Heart left ventricle (tissue), 16 donors: ENCODE measurements around the gene KIAA1671. TPM values are rescaled to one million over a fixed set of nuclear protein-coding genes. Genes with fewer than 3 reads are reported as not detected.
A peak's percentile ranks its signal among the peaks of the same experiment; 100 is the strongest.

Source experiments
- ATAC-seq, 4 donors: fragments of 200-7000 bp; cut with Tn5 transposase; one replicate each; pipeline ENCODE4 v1.9.1; 2020 to 2022; ENCODE audit warnings: moderate library complexity in 4 of 4, mild to moderate bottlenecking in 3 of 4, moderate number of reproducible peaks in 1 of 4
- DNase-seq, 5 donors: peaks; one replicate each; pipeline ENCODE4 v3.0.0-alpha.2; 2020
- H3K27ac ChIP-seq, 12 donors: fragments of 200-600 bp; sonication (generic) in 4 of 12; one replicate each; pipeline versions ENCODE4 v1.5.0 to v1.8.0; 2016 to 2022; ENCODE audit warnings: mild to moderate bottlenecking in 2 of 12
- H3K27me3 ChIP-seq, 9 donors: fragments of 200-600 bp; sonication (generic) in 2 of 9; one replicate each; pipeline versions ENCODE4 v1.5.1 to v1.8.0; 2016 to 2022; ENCODE audit warnings: mild to moderate bottlenecking in 3 of 9
- H3K36me3 ChIP-seq, 9 donors: fragments of 200-600 bp; sonication (generic) in 2 of 9; one replicate each; pipeline versions ENCODE4 v1.5.0 to v1.8.0; 2018 to 2022; ENCODE audit warnings: mild to moderate bottlenecking in 2 of 9
- H3K4me1 ChIP-seq, 12 donors: fragments of 200-600 bp; sonication (generic) in 4 of 12; one replicate each; pipeline versions ENCODE4 v1.5.0 to v1.8.0; 2016 to 2022; ENCODE audit warnings: mild to moderate bottlenecking in 3 of 12
- H3K4me3 ChIP-seq, 12 donors: fragments of 200-600 bp; sonication (generic) in 4 of 12; one replicate each; pipeline versions ENCODE4 v1.5.0 to v1.8.0; 2017 to 2022; ENCODE audit warnings: mild to moderate bottlenecking in 9 of 12, moderate library complexity in 4 of 12
- H3K9me3 ChIP-seq, 12 donors: fragments of 200-600 bp; sonication (generic) in 4 of 12; one replicate each; pipeline versions ENCODE4 v1.5.0 to v1.8.0; 2016 to 2022; ENCODE audit warnings: mild to moderate bottlenecking in 1 of 12
- POLR2A ChIP-seq, 2 donors: fragments of 450-650 bp; IDR thresholded peaks; one replicate each; pipeline ENCODE4 v1.6.1; 2017; ENCODE audit warnings: antibody characterized with exemption in 2 of 2, mild to moderate bottlenecking in 2 of 2, moderate library complexity in 2 of 2
- WGBS, 4 donors: extraction: QIAGEN DNeasy Blood & Tissue Kit in 2 of 4; methylation state at CpG; one replicate each; pipeline versions ENCODE4 v1.1.5 to v1.1.7; 2013 to 2018; 5-methylcytosine and 5-hydroxymethylcytosine counted together
- intact Hi-C, 10 donors: fragments of 100-400 bp; cut with DNase I; formaldehyde crosslinking; loops; one replicate each; pipeline versions ENCODE4 v1.11.1 to v1.14.2; 2022
- polyA plus RNA-seq, 2 donors: library from polyadenylated mRNA; stranded (reverse); fragments of 200-250 nt; gene quantifications; one replicate each; pipeline ENCODE4 v1.2.3, GENCODE V29; 2013
- total RNA-seq, 9 donors: library from RNA; depleted of rRNA in 2 of 9; stranded (reverse); fragments of >200 nt in 2 of 9; fragmentation: NEBNext Ultra II Directional in 3 of 9; extraction: Animal tissue kit (Norgen Biotek cat#: 25700) in 3 of 9; gene quantifications; one replicate each; pipeline versions ENCODE4 v1.1.0 to v1.2.4, GENCODE V29; 2016 to 2023
- TF ChIP-seq, protein P1 (sequence below), 12 donors: fragments of 200-600 bp; sonication (generic) in 4 of 12; IDR thresholded peaks; one replicate each; pipeline versions ENCODE4 v1.5.0 to v1.8.0; 2018 to 2022; ENCODE audit warnings: antibody characterized with exemption in 12 of 12, mild to moderate bottlenecking in 5 of 12
- donor health status: ischemic (EF 13 %, LVEDD 7.1; RV severe dilation, severe dysfunction).
- donor health status: healthy with polysubstance abuse.
- donor health status: DM: no; HTN: yes; CAD: no.
- donor health status: DM: no; HTN: no; CAD: no.
- donor health status: ischemic (EF 25% LVEDD 6.9; RV normal size, moderate dysfunction).
- donor health status: ischemic (EF 25% LVEDD 5.7; RV mildly dilated, moderate dysfunction).
- donor health status: healthy.
- donor health status: DM: yes; HTN: yes; CAD: no.
- donor health status: ischemic (EF 35%, LVEDD 5.7; RV mildly dilated, moderate dysfunction).
- donor health status: nonischemic (EF 11% LVEDD 7.7; RV severe dilation, severe dysfunction).
- donor health status: DM: yes; HTN: yes; CAD: no.
- donor health status: PGD.
- donor health status: ischemic (EF 29% LVEDD 5.4; RV normal size, mild dysfunction).
- donor health status: nonischemic (EF 23%, LVEDD 6.1; RV moderate dilation, normal function).

Gene KIAA1671
- total and polyA plus RNA-seq, 11 donors, result 4.5 to 22.1 (median 13.2) TPM

DNA sequence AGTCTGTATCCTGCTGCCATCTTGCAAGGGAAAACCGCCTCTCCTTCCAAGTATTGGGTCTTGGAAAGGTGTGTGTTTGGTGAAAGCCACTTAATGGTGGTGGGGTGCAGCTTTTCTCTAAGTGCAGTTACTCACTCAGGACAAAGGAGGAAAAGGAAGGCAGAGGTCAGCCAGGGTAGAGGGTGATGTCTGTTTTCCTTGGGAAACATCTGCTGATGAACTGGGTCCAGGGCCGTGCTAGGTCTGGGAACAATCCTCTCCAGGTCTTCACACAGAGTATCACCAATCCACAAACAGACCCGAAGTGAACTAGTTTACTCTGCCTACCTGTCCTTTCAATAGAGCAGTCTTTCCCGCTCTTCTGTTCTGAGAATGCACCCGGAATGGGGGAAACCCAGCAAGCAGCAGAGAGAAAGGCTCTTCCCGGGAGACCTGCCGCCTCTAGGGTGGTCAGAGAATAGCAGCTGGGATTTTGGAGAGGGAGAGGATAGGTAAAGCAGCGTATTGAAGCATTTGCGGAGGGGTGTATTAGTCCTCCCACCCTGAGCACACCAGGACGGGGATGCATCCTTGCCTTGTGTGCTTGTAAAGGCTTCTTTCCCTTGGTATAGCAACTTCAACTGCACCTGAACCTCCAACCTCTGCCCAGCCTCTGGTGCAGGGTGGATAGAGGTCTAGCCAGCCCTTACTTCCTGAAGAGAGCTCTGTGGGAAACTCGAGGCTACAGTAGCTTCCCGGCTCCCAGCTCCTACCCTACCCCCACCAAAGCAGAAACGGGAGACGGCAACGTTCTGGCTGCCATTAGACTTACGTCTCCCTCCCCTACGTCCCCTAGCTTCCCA, 26.7 kb upstream of the KIAA1671 start:
- TF ChIP-seq POLR2A (IDR thresholded peaks at IDR 0.05), result no peak
- TF ChIP-seq, protein P1, sequence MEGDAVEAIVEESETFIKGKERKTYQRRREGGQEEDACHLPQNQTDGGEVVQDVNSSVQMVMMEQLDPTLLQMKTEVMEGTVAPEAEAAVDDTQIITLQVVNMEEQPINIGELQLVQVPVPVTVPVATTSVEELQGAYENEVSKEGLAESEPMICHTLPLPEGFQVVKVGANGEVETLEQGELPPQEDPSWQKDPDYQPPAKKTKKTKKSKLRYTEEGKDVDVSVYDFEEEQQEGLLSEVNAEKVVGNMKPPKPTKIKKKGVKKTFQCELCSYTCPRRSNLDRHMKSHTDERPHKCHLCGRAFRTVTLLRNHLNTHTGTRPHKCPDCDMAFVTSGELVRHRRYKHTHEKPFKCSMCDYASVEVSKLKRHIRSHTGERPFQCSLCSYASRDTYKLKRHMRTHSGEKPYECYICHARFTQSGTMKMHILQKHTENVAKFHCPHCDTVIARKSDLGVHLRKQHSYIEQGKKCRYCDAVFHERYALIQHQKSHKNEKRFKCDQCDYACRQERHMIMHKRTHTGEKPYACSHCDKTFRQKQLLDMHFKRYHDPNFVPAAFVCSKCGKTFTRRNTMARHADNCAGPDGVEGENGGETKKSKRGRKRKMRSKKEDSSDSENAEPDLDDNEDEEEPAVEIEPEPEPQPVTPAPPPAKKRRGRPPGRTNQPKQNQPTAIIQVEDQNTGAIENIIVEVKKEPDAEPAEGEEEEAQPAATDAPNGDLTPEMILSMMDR (IDR thresholded peaks at IDR 0.05), result no peak
- Histone ChIP-seq H3K27me3 (no peaks in the 10 kb centered on the region), H3K4me1 (peaks cover 0 to 5% (median 0%) of the 10 kb centered on the region in 12 donors), H3K9me3 (peaks cover 0 to 16% (median 0%) of the 10 kb centered on the region in 12 donors), H3K36me3 (peaks cover 0 to 9% (median 0%) of the 10 kb centered on the region in 9 donors), H3K27ac (no peak overlapping the region), H3K4me3 (no peak overlapping the region)
- WGBS, 4 donors, result 45 to 58% (median 52%) methylated on average over 17 of the region's 17 CpGs
- intact Hi-C loops, result loop anchor here in 2 of 10 donors (2.0 to 10.0 kb wide), 2 partner anchors 31 to 61 kb away; no protein-coding TSS in a partner anchor
- DNase-seq (no peak), ATAC-seq (peak in 1 of 4 donors; percentile 42)

GRCh38 chr22:24926428-24926725, 26.1 kb upstream of the KIAA1671 start:
- DNase-seq, result no peak
- Histone ChIP-seq H3K9me3 (peaks cover 0 to 16% (median 0%) of the 10 kb centered on the region in 12 donors), H3K27me3 (no peaks in the 10 kb centered on the region), H3K4me3 (no peak overlapping the region), H3K27ac (no peak overlapping the region), H3K36me3 (peaks cover 0 to 6% (median 0%) of the 10 kb centered on the region in 9 donors), H3K4me1 (peaks cover 0 to 5% (median 0%) of the 10 kb centered on the region in 12 donors)
- TF ChIP-seq, protein P1 (IDR thresholded peaks at IDR 0.05), result no peak
- no peak for TF ChIP-seq POLR2A (IDR thresholded peaks at IDR 0.05)
- peak in 1 of 4 donors; percentile 9 for ATAC-seq
- 50 to 58% (median 51%) methylated on average over 3 of the region's 3 CpGs for whole genome bisulfite sequencing, 4 donors
- intact Hi-C loops, result loop anchor here in 2 of 10 donors (2.0 to 10.0 kb wide), 2 partner anchors 32 to 62 kb away; no protein-coding TSS in a partner anchor

- Histone ChIP-seq H3K4me1 (peaks cover 0 to 5% (median 0%) of the 10 kb centered on the region in 12 donors), H3K27ac (no peak overlapping the region), H3K4me3 (no peak overlapping the region), H3K36me3 (peaks cover 0 to 6% (median 0%) of the 10 kb centered on the region in 9 donors), H3K9me3 (peaks cover 0 to 16% (median 0%) of the 10 kb centered on the region in 12 donors), H3K27me3 (no peaks in the 10 kb centered on the region)
- intact Hi-C loops, result loop anchor here in 2 of 10 donors (2.0 to 10.0 kb wide), 2 partner anchors 32 to 62 kb away; no protein-coding TSS in a partner anchor
- ATAC-seq (no peak), DNase-seq (no peak)
- TF ChIP-seq POLR2A (IDR thresholded peaks at IDR 0.05), result no peak
- TF ChIP-seq, protein P1 (IDR thresholded peaks at IDR 0.05), result no peak
- 82 to 100% (median 95%) methylated on average over 1 of the region's 1 CpG for WGBS, 4 donors
These were observed 25.5 kb upstream of the KIAA1671 start for GRCh38 chr22:24926849-24927579.

DNA sequence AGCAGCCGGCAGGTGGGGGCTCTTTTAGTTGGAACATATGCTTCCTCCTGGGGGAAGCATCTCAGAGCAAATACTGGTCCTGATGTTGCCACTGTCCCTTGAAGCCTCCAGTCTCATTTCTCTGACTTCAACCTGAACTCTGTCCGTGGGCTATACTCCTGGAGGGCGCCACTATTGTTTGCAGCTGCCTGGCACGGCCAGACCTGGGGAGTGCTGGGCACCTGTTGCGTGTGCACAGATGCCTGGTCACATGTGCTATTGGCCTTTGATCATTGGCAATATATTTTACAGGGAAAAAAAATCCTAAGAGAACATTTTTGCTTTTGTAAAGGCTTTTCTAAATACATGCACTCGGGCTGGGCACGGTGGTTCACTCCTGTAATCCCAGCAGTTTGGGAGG, 24.2 kb upstream of the KIAA1671 start:
- no peak overlapping the region for H3K27ac ChIP-seq
- ATAC-seq (no peak), DNase-seq (no peak)
- no peak for TF ChIP-seq POLR2A (IDR thresholded peaks at IDR 0.05)
- TF ChIP-seq, protein P1 (IDR thresholded peaks at IDR 0.05), result no peak
- H3K36me3 ChIP-seq, result peaks cover 0 to 5% (median 0%) of the 10 kb centered on the region in 9 donors
- peaks cover 0 to 5% (median 0%) of the 10 kb centered on the region in 12 donors for H3K4me1 ChIP-seq
- peaks cover 0 to 16% (median 0%) of the 10 kb centered on the region in 12 donors for H3K9me3 ChIP-seq
- intact Hi-C loops, result loop anchor here in 1 of 10 donors (10.0 kb wide), 1 partner anchor 64 kb away; no protein-coding TSS in a partner anchor
- 91 to 98% (median 92%) methylated on average over 7 of the region's 7 CpGs for WGBS, 4 donors
- no peak overlapping the region for H3K4me3 ChIP-seq
- H3K27me3 ChIP-seq, result no peaks in the 10 kb centered on the region
